Stimulated activated CD8-positive, alpha-beta memory T cell treated with anti-CD3 and anti-CD28 coated beads, Interleukin-15, amount 100 ng/mL, for 4 hours (primary cell): ENCODE measurements around the gene FOXJ3.
"Not testable (repeated sequence)": the region's sequence is repeated elsewhere in the genome, so short reads cannot be mapped to it uniquely, and the experiment has no call there.

ENCODE experiments used
- DNase-seq, 2 donors: peaks; one replicate each; pipeline ENCODE4 v3.0.0-alpha.2; 2020; ENCODE audit warnings: low read depth in 2 of 2

FOXJ3 gene

DNA sequence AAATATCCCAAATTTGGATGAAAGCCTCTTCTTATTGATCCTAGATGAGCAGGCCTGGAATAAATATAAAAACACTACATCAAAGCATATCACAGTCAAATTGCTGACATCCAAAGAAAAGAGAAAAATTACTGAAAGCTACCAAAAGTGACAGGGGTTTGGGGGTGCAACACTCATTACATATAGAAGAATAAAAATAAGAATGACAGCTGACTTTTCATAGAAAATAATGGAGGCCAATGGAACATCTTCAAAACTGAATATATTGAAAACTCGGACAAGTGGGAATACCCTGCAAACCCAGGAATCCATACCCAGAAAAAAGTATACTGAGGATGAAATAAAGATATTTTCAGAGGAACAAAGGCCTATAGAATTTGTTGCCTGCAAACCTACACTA lies 84.0 kb downstream of the FOXJ3 start:
- DNase-seq = no peak

DNA sequence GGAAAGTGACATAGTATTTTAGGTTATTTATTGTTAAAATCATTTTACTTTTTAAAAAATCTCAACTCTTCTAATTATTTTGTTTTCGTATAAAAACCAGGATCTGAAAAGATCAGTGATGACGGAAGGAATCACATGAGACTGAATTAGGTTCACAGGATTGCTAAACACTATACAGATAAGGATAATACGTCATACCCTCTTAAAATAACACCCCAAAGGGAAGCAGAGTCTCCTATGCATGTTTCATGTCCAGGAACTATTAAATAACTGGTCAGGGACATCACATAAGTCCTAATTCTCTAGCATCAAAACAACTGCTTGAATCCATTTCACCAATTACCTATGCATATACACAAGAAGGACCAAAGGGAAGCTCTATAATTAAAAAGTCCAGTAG lies 84.9 kb downstream of the FOXJ3 start:
- DNase-seq = no peak

DNA sequence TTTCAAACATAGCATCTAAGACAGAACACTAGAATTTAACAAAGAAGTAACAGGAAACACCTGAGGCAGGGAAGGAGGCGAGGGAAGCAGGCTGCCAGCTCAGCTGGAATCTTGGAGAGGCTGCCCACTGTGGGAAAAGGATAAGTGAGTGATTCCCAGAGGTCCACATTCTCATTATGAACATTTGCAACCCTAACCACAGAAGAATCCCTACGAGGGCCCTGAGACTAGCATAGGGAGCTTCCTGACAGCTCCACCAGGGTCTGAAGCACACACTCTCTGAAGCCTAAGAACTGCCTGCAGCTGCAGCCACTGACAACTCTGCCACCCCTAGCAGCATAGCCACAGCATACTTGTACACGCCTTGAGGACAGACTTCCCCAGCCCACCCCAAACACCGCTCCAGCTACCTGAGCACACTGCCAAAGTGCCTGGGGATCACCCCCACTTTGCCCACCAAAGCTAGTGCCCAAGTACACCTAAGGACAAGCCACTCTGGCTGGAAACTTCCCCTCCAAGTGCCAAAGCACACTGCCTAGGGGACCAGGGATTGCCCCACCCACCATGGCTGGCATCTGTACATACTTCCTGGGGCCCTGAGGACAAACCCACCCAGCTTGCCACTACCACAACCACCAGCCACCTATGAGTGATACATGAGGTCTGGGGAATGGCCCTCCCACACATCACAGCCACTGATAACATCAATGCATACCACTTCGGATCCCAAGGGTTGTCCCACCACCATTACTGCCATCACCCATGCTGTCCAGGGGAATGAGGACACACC lies 93.9 kb downstream of the FOXJ3 start:
- DNase-seq = no peak

DNA sequence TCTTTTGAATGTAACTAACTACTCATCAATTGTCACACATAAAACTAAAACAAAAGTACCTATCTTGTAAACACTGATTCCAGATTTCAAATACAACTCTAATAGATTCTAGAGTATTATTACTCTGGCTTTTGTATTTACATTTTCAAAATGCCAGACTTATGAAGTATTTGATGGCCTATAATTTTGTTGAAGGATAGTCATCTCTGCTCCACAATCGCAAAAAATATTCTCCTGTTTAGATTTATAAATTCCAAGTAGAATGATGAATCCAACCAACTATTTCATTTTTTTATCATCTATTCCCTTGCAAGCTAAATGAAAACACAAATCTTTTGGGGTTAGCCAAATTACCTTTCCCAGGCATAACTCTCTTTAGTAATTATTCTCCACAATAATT lies 95.5 kb downstream of the FOXJ3 start:
- DNase-seq = no peak

- no peak for DNase-seq
These were observed 96.0 kb downstream of the FOXJ3 start for GRCh38 chr1:42239041-42239440.

- no peak for DNase-seq
These were observed 103.8 kb downstream of the FOXJ3 start for GRCh38 chr1:42231253-42231652.

- no peak for DNase-seq
These were observed 106.1 kb downstream of the FOXJ3 start for GRCh38 chr1:42228938-42229337.

DNA sequence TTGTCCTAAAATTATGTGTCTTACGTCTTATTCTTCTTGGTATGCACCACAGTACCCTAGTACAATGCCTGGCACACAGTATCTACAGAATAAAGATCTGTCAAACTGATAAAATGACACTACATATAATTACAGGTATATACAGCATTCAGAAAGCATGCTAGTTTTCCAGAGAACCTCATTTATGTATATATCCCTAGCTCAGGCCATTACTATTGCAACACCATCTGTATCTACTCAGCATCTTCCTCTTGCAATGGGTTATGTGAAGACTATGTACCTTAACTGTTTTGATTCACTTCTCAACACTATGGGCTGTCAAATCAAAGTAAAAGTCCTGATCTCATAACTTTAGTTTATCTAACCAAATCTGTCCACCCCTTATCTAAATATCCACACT lies 112.0 kb downstream of the FOXJ3 start:
- no peak for DNase-seq

DNA sequence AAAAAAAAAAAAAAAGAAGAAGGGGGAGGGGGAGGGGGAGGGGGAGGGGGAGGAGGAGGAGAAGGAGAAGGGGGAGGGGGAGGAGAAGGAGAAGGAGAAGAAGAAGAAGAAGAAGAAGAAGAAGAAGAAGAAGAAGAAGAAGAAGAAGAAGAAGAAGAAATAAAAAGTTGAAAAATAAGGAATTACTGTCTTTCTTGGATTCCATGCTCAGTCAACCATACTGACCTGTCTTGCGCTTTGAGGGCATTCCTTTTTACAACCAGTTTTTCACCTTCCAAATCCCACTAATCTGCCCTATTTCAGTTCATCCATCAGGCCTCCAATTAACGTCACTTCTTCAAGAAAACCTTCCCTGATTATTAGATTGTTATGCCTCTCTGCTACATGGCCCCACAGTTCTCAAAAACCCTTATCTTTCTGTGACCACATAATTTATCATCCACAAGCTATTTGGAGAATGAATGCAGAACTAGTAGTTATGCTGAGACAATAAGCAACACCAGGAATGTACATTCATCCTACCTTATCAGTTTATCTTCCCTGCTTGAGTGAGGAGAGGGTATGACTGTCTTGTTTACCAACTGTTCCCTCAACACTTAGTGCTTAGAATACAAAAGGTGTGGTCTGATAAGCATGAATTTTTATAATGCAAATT lies 113.0 kb downstream of the FOXJ3 start:
- DNase-seq = no peak

GRCh38 chr1:42221456-42221855 lies 113.6 kb downstream of the FOXJ3 start:
- no peak for DNase-seq

- no peak for DNase-seq
These were observed 115.4 kb downstream of the FOXJ3 start for GRCh38 chr1:42219627-42220026.

DNA sequence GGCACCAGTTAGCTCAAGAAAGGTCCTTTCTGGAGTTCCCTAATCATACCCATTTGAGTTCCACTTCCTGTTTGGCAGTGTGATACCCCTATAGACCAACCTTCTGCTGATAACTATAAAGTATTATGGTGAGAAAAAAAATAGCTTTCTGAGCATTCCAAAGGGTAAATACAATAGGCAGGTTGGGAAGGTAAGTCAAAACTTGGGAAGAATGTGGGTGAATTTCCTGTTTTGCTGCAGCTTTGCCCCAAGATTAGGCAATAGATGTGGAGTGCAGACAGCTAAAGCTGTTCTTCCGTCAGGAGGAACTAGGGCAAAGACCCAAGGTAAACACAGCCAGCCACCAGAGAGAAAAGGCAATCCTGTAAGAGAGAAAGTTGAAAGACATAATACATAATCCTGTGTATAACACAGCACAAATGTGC lies 120.6 kb downstream of the FOXJ3 start:
- DNase-seq = no peak

GRCh38 chr1:42211224-42211623 lies 123.8 kb downstream of the FOXJ3 start:
- DNase-seq = no peak

DNA sequence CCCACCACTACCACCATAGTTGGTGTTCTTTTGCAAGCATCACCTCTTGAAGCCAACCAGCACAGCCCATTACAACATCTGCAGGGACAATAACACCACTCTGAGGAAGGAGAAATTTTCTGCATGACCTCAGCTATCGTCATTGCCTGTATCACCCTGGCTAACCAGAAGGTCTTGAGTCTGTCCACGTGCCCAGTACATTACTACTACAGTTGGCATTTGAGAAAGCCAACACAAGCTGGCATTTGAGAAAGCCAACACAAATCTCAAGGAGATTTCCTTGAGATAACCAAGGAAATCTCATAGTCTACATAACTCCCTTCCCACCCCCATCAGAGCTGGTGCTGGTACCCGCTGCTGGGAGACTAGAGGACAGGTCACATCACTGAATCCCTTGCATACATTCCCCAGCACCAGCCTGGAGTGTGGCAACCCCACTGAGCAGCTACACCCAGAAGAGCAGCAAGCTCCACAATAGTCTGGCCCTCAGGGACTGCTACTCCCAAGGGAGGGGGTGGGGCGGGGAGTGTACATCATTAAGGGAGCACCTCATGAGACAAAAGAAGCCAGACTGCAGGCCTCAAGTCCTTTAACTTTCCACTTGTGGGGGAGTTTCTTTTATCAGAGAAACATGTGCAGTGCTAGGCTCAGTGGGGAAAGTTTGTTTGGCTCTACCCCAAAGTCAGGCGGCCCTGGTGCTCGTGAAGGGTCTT lies 124.5 kb downstream of the FOXJ3 start:
- DNase-seq = no peak

DNA sequence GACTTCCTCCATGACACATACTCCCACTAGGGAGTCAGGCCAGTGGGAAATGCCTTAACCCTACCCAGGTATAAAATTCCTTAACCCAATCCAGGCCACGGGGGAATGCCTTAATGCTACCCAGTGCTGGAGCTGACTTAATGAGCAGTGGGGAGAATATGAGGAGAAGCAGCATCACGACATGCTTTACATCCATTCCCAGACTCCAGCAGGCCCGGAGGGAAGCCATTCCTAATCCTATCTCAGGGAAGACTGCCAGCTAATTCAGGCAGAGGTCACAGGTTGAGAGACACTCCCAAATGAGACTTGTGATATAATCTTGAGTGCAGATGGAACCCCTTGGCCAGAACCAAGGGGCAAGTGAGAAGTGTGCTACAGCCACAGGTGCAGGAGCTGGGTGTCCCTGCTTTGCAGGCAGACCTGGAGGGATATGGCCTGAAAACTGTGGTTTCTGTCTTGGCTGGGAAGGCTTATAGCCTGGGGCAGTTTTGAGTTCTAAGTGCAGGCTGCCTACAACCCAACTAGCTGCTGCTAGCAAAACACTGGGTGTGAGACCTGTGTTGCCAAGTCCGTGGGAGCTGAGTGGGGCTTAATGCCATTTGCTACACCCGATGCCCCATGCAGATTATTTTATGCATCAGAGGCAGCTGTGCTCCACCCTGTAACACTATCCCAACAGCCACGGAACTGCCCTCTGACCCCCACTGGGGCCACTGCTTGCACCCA lies 125.3 kb downstream of the FOXJ3 start:
- DNase-seq = no peak

DNA sequence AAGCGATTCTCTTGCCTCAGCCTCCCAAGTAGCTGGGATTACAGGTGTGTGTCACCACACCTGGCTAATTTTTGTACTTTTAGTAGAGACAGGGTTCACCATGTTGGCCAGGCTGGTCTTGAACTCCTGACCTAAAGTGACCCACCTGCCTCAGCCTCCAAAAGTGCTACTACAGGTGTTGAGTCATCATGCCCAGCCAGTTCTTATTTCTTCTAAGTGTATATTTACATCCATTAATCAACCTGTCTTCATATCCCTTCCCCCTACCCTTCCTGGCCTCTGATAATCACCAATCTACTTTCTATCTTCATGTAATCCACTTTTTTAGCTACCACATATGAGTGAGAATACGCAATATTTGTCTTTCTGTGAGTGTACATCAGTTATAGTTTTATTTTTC lies 128.1 kb downstream of the FOXJ3 start:
- DNase-seq = not testable (repeated sequence)

DNA sequence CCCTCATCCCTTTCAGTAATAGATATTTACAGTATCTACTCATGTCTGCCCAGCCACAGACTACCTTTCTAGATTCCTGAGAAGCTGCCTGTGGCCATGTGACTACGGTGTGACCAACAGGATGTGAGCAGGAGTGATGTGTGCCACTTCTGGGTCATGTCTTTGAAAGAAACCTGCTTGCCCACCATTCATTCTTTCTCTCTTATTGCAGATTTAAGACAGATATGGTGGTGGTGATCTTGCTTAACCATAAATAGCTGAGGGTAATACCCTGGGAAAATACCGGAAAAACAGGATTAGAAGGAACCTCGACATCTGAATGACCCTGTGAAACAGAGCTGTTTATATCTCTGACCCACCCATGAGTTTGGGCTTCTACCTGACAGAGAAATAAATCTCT lies 128.9 kb downstream of the FOXJ3 start:
- DNase-seq = no peak

DNA sequence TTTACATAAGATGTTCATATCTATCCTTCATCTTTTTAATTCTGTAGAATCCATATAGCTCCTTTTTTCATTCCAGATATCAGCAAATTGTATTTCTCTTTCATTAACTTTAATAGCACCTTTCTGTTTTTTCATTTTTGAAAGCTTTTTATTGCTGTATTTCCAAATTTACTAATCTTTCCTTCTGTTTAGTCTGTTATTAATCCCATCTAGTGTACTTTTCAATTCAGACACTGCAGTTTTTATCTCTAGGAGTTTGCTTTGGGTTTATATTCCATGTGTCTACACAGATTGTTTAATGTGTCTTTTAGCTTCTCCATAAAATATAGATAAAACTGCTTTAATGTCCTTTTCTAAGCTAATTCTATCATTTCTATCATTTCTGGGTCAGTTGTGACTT lies 133.0 kb downstream of the FOXJ3 start:
- no peak for DNase-seq

DNA sequence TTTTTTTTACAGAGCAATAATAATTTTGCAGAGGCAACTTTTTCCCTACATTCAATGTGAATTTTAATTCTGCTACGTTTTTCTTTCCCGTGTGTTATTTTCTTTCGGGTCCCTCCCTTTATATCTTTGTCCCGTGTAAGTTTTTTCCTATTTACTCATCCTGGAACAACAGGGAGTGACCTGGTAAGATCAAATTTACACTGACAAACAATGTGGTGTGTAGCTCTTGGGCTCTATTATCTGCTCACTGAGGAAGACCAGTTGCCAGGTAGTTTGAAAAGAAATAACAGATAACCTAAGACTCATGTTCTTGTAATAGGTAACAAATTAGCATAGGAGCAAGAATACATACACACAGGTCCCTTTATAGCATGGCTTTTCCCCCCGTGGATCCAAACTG lies 136.8 kb downstream of the FOXJ3 start:
- DNase-seq = no peak

- DNase-seq = no peak
These were observed 139.2 kb downstream of the FOXJ3 start for GRCh38 chr1:42195841-42196240.

- no peak for DNase-seq
These were observed 142.9 kb downstream of the FOXJ3 start for GRCh38 chr1:42192106-42192505.

- DNase-seq = no peak
These were observed 143.7 kb downstream of the FOXJ3 start for GRCh38 chr1:42191319-42191718.
